Regular cardiac myocyte (primary cell): ENCODE results near the gene KHDC1. TPM values are rescaled to one million over a fixed set of nuclear protein-coding genes. Genes with fewer than 3 reads are reported as not detected.

Experiments used
- total RNA-seq: library from RNA; depleted of rRNA; stranded (reverse); fragments of >200 nt; gene quantifications from 2 replicates; pipeline ENCODE4 v1.2.3, GENCODE V29; 2014

KHDC1 gene, protein sequence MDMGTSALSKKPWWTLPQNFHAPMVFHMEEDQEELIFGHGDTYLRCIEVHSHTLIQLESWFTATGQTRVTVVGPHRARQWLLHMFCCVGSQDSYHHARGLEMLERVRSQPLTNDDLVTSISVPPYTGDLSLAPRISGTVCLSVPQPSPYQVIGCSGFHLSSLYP
- total RNA-seq = 2.3 and 5.6 TPM in 2 replicates

GRCh38 chr6:73262671-73263569 is at the start of gene KHDC1:
TSS of gene KHDC1 (minus strand) at chr6:73263196. CDS start at chr6:73242517, 20,679 bp downstream.

GRCh38 chr6:73225396-73225795 is 37.6 kb downstream of the KHDC1 start, which contains the start of gene KHDC1L:
TSS of gene KHDC1L (minus strand) at chr6:73225496. CDS start at chr6:73225408, 88 bp downstream.

Other genes starting within 250 kb of the KHDC1 start
- gene KHDC1L, start 37.7 kb downstream of the KHDC1 start, total RNA-seq = not detected in 2 replicates
- gene DPPA5, start 91.1 kb upstream of the KHDC1 start, total RNA-seq = not detected in 2 replicates
- gene KHDC3L, start 99.5 kb upstream of the KHDC1 start, total RNA-seq = not detected in 2 replicates
- gene OOEP, start 106.7 kb upstream of the KHDC1 start, total RNA-seq = not detected in 2 replicates
- gene DDX43, start 131.6 kb upstream of the KHDC1 start, total RNA-seq = 0.56 and 1.2 TPM in 2 replicates
- 7.6 and 10.2 TPM in 2 replicates for gene CGAS, start 189.1 kb upstream of the KHDC1 start, total RNA-seq
- gene MTO1, start 198.5 kb upstream of the KHDC1 start, total RNA-seq = 24.8 and 34.7 TPM in 2 replicates